HTR-8/SVneo (cell line): Measurements from ENCODE around the gene UNKL.
A peak's percentile ranks its signal among the peaks of the same experiment; 100 is the strongest.
"Not testable (repeated sequence)": the region's sequence is repeated elsewhere in the genome, so short reads cannot be mapped to it uniquely, and the experiment has no call there.

Experiments
- DNase-seq: peaks from one replicate; pipeline ENCODE4 v3.0.0; 2011; ENCODE audit warnings: low spot score, mixed read lengths; ENCODE audit not compliant: insufficient read length
- FAIRE-seq: peaks from 2 replicates; lab custom pipeline; 2011; peaks lifted over from hg19 to GRCh38; lab: Jason Lieb, UNC

The UNKL gene

GRCh38 chr16:1331712-1332617, 82.5 kb downstream of the UNKL start:
- no peak for FAIRE-seq
- DNase-seq, result peak; percentile 48

- no peak for DNase-seq
- no peak for FAIRE-seq
Observed at GRCh38 chr16:1330931-1331711, 83.4 kb downstream of the UNKL start.

GRCh38 chr16:1330260-1330914, 84.1 kb downstream of the UNKL start:
- DNase-seq, result no peak
- FAIRE-seq, result no peak

GRCh38 chr16:1328961-1329360, 85.5 kb downstream of the UNKL start:
- FAIRE-seq, result not testable (repeated sequence)

GRCh38 chr16:1328136-1328535, 86.4 kb downstream of the UNKL start:
- not testable (repeated sequence) for FAIRE-seq

More at GRCh38 chr16:1328961-1329360, 85.5 kb downstream of the UNKL start:
- DNase-seq, result not testable (repeated sequence)

GRCh38 chr16:1327619-1327947, 86.9 kb downstream of the UNKL start:
- DNase-seq (no peak), FAIRE-seq (no peak)

More at GRCh38 chr16:1328136-1328535, 86.4 kb downstream of the UNKL start:
- not testable (repeated sequence) for DNase-seq

- no peak for FAIRE-seq
- no peak for DNase-seq
Observed at GRCh38 chr16:1326946-1327618, 87.4 kb downstream of the UNKL start.

GRCh38 chr16:1326391-1326790, 88.1 kb downstream of the UNKL start:
- FAIRE-seq (no peak), DNase-seq (no peak)

GRCh38 chr16:1325673-1326371, 88.7 kb downstream of the UNKL start:
- FAIRE-seq (no peak), DNase-seq (no peak)

- DNase-seq (no peak), FAIRE-seq (no peak)
Observed at GRCh38 chr16:1325261-1325660, 89.2 kb downstream of the UNKL start.

- DNase-seq (no peak), FAIRE-seq (no peak)
Observed at GRCh38 chr16:1324286-1324826, 90.1 kb downstream of the UNKL start.

GRCh38 chr16:1323296-1324239, 90.9 kb downstream of the UNKL start:
- no peak for DNase-seq

GRCh38 chr16:1322407-1322806, 92.1 kb downstream of the UNKL start:
- FAIRE-seq (no peak), DNase-seq (no peak)

More at GRCh38 chr16:1323296-1324239, 90.9 kb downstream of the UNKL start:
- FAIRE-seq, result no peak

GRCh38 chr16:1320658-1321240, 93.8 kb downstream of the UNKL start:
- FAIRE-seq, result no peak
- no peak for DNase-seq

- FAIRE-seq (no peak), DNase-seq (no peak)
Observed at GRCh38 chr16:1320097-1320496, 94.4 kb downstream of the UNKL start.

- FAIRE-seq, result peak; percentile 63
- no peak for DNase-seq
Observed at GRCh38 chr16:1319041-1319440, 95.5 kb downstream of the UNKL start.

- DNase-seq, result no peak
- no peak for FAIRE-seq
Observed at GRCh38 chr16:1318268-1318545, 96.3 kb downstream of the UNKL start.
